Stomach (tissue), 4 donors: Measurements from ENCODE around the gene WWP2.

Source experiments
- EP300 ChIP-seq: sonication (generic); formaldehyde crosslinking; IDR thresholded peaks from one replicate; pipeline ENCODE4 v1.6.1; 2017; ENCODE audit warnings: antibody characterized with exemption
- TF ChIP-seq, protein P1 (sequence below), 7 experiments: fragments of 450-650 bp in 4 of 7; fragments of 200-600 bp in 3 of 7; sonication (generic) in 3 of 7; IDR thresholded peaks; one replicate each; pipeline ENCODE4 v1.5.1; 2016 to 2019; ENCODE audit warnings: antibody characterized with exemption in 7 of 7, control low read depth in 2 of 7, mild to moderate bottlenecking in 1 of 7

DNA sequence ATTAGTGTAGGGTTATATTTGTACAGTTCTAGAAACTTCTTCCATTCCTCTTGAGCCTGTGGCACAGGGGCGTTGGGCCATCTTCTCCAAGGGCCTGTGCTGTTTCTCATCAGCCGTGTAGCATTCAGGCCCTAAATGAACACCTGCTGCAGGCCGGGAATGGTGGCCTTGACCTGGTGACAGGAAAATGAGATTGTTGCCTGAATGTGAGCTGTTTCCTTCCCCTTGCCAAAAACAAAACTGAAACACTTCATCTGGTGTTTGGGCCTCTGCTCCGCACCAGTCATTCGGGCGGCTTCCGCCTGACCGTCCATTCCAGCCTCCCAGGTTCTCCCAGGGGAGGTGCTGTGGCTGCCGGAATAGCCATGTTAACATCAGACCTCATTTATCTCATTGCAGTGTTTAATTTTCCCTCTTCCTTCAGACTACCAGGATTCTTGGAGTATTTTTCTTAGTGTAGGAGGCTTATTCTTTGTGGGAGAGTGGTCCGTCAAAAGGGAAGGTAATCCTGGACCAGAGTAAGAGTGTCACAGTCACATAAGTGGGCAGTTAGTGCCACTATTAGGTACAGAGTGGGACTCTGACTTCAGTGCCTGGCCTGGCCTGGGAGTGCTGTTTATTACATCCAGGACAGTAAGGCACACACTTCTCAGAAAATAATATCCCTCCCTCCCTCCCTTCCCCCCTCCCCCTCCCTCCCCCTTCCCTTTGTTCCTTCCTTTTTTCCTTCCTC is 61.9 kb downstream of the WWP2 start:
- TF ChIP-seq, protein P1, sequence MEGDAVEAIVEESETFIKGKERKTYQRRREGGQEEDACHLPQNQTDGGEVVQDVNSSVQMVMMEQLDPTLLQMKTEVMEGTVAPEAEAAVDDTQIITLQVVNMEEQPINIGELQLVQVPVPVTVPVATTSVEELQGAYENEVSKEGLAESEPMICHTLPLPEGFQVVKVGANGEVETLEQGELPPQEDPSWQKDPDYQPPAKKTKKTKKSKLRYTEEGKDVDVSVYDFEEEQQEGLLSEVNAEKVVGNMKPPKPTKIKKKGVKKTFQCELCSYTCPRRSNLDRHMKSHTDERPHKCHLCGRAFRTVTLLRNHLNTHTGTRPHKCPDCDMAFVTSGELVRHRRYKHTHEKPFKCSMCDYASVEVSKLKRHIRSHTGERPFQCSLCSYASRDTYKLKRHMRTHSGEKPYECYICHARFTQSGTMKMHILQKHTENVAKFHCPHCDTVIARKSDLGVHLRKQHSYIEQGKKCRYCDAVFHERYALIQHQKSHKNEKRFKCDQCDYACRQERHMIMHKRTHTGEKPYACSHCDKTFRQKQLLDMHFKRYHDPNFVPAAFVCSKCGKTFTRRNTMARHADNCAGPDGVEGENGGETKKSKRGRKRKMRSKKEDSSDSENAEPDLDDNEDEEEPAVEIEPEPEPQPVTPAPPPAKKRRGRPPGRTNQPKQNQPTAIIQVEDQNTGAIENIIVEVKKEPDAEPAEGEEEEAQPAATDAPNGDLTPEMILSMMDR (IDR thresholded peaks at IDR 0.05) = no peak
- TF ChIP-seq EP300 = no peak
